Activated naive CD4-positive, alpha-beta T cell treated with anti-CD3 and anti-CD28 coated beads, Interleukin-2, amount 10 ng/mL, durations not matched to agents 7 days and 5 days (primary cell): Measurements from ENCODE around the gene CTNNBIP1.
"Not testable (repeated sequence)": the region's sequence is repeated elsewhere in the genome, so short reads cannot be mapped to it uniquely, and the experiment has no call there.

ENCODE experiments used
- CTCF ChIA-PET: fragments of 350-600 bp; sonication (Branson Sonifier 250); formaldehyde crosslinking; loops from one replicate; lab custom pipeline; 2021; ENCODE audit warnings: antibody characterized with exemption; lab: Charles Lee
- DNase-seq: peaks from one replicate; pipeline ENCODE4 v3.0.0-alpha.2; 2020
- H3K27ac Mint-ChIP-seq: one replicate; pipeline ENCODE4 v1.8.0; 2021; ENCODE audit warnings: mild to moderate bottlenecking, moderate library complexity, mixed read lengths
- H3K27me3 Mint-ChIP-seq: one replicate; pipeline ENCODE4 v1.8.0; 2021; ENCODE audit warnings: mild to moderate bottlenecking, mixed read lengths
- H3K36me3 Mint-ChIP-seq: one replicate; pipeline ENCODE4 v1.8.0; 2021; ENCODE audit warnings: mixed read lengths
- H3K4me1 Mint-ChIP-seq: one replicate; pipeline ENCODE4 v1.8.0; 2021; ENCODE audit warnings: mixed read lengths
- H3K4me3 Mint-ChIP-seq: one replicate; pipeline ENCODE4 v1.8.0; 2021; ENCODE audit warnings: mild to moderate bottlenecking, moderate library complexity, mixed read lengths
- H3K9me3 Mint-ChIP-seq: one replicate; pipeline ENCODE4 v1.8.0; 2021; ENCODE audit warnings: mixed read lengths

The CTNNBIP1 gene

GRCh38 chr1:9822897-9823692, 87.0 kb downstream of the CTNNBIP1 start:
- CTCF ChIA-PET = interaction anchor here (2.7 kb wide), 1 partner anchor 39 kb away, joined by 17 read pairs; no protein-coding TSS in a partner anchor

GRCh38 chr1:9822490-9822889, 87.6 kb downstream of the CTNNBIP1 start:
- Mint-ChIP-seq H3K27ac (peak overlapping the region; percentile 82), H3K27me3 (peaks cover 30% of the 10 kb centered on the region), H3K4me3 (peak overlapping the region; percentile 90), H3K9me3 (no peaks in the 10 kb centered on the region), H3K4me1 (peaks cover 48% of the 10 kb centered on the region), H3K36me3 (peaks cover 13% of the 10 kb centered on the region)
- DNase-seq = no peak
- CTCF ChIA-PET = interaction anchor here (2.7 kb wide), 1 partner anchor 38 kb away, joined by 17 read pairs; no protein-coding TSS in a partner anchor

More at GRCh38 chr1:9822897-9823692, 87.0 kb downstream of the CTNNBIP1 start:
- Mint-ChIP-seq H3K36me3 (peaks cover 13% of the 10 kb centered on the region), H3K9me3 (no peaks in the 10 kb centered on the region), H3K27ac (peak overlapping the region; percentile 82), H3K27me3 (peaks cover 36% of the 10 kb centered on the region), H3K4me1 (peaks cover 53% of the 10 kb centered on the region), H3K4me3 (peak overlapping the region; percentile 90)
- peak; percentile 52 for DNase-seq

- Mint-ChIP-seq H3K27me3 (peaks cover 25% of the 10 kb centered on the region), H3K36me3 (peaks cover 16% of the 10 kb centered on the region), H3K4me3 (peak overlapping the region; percentile 90), H3K27ac (peak overlapping the region; percentile 21), H3K9me3 (no peaks in the 10 kb centered on the region), H3K4me1 (peaks cover 45% of the 10 kb centered on the region)
- no peak for DNase-seq
- CTCF ChIA-PET = interaction anchor here (2.7 kb wide), 1 partner anchor 37 kb away, joined by 17 read pairs; no protein-coding TSS in a partner anchor
These were observed 88.4 kb downstream of the CTNNBIP1 start for GRCh38 chr1:9821710-9822109.

DNA sequence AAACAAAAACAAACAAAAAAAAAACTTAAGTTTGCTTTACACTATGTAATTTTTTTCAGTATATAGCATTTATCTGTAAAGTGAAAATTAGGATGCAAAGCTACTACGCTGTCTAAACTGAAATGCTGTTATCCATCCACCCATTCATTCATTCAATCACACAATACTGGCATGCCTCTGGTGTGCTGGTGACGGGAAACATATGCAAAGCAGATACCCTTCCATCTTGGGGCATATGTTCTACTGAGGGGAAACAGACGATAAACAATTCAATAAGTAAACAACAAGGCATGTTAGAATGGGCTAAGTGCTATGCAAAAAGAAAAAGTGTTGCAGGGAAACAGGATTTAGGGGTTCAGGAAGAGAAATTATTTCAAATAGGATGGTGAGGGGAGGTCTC, 89.5 kb downstream of the CTNNBIP1 start:
- peaks cover 40% of the 10 kb centered on the region for H3K4me1 Mint-ChIP-seq
- H3K4me3 Mint-ChIP-seq = no peak overlapping the region
- H3K36me3 Mint-ChIP-seq = peaks cover 20% of the 10 kb centered on the region
- CTCF ChIA-PET = interaction anchor here (2.7 kb wide), 1 partner anchor 36 kb away, joined by 17 read pairs; no protein-coding TSS in a partner anchor
- H3K27ac Mint-ChIP-seq = no peak overlapping the region
- no peak for DNase-seq
- peaks cover 14% of the 10 kb centered on the region for H3K27me3 Mint-ChIP-seq
- no peaks in the 10 kb centered on the region for H3K9me3 Mint-ChIP-seq

DNA sequence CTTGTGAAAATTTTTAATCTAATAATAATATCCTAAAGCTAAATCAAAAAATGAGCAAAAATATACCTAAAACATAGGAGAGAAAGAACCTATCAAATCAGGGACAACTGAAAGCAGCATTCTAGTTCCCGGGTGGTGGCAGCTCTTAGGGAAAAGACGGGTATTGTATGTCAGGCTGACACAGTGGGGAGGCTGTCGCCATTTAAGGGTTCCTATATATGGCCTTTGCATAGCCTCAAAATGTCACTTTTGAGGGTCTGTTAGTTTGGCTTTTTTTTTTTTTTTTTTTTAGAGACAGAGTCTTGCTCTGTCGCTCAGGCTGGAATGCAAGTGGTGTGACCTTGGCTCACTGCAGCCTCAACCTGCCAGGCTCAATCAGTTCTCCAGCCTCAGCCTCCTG, 92.3 kb downstream of the CTNNBIP1 start:
- no peak overlapping the region for H3K4me3 Mint-ChIP-seq
- CTCF ChIA-PET = interaction anchor here (0.7 to 1.0 kb wide), 4 partner anchors 33 to 202 kb away, joined by 3 to 4 read pairs (median 3); no protein-coding TSS in a partner anchor

GRCh38 chr1:9816199-9816598, 93.9 kb downstream of the CTNNBIP1 start:
- H3K27me3 Mint-ChIP-seq = no peaks in the 10 kb centered on the region
- peaks cover 20% of the 10 kb centered on the region for H3K4me1 Mint-ChIP-seq
- no peaks in the 10 kb centered on the region for H3K9me3 Mint-ChIP-seq
- CTCF ChIA-PET = no interaction called here
- H3K36me3 Mint-ChIP-seq = peaks cover 13% of the 10 kb centered on the region
- DNase-seq = no peak
- H3K27ac Mint-ChIP-seq = no peak overlapping the region
- H3K4me3 Mint-ChIP-seq = no peak overlapping the region

More for the DNA sequence above, 92.3 kb downstream of the CTNNBIP1 start:
- no peak overlapping the region for H3K27ac Mint-ChIP-seq
- peaks cover 30% of the 10 kb centered on the region for H3K4me1 Mint-ChIP-seq
- H3K36me3 Mint-ChIP-seq = peaks cover 19% of the 10 kb centered on the region
- peaks cover under 1% of the 10 kb centered on the region for H3K27me3 Mint-ChIP-seq
- no peaks in the 10 kb centered on the region for H3K9me3 Mint-ChIP-seq
- no peak for DNase-seq

GRCh38 chr1:9815150-9815549, 94.9 kb downstream of the CTNNBIP1 start:
- Mint-ChIP-seq H3K27me3 (no peaks in the 10 kb centered on the region), H3K4me1 (peaks cover 16% of the 10 kb centered on the region), H3K9me3 (no peaks in the 10 kb centered on the region), H3K36me3 (peaks cover 13% of the 10 kb centered on the region), H3K4me3 (no peak overlapping the region), H3K27ac (no peak overlapping the region)
- CTCF ChIA-PET = no interaction called here
- no peak for DNase-seq

GRCh38 chr1:9814619-9815018, 95.5 kb downstream of the CTNNBIP1 start:
- no peaks in the 10 kb centered on the region for H3K27me3 Mint-ChIP-seq
- DNase-seq = no peak
- H3K9me3 Mint-ChIP-seq = no peaks in the 10 kb centered on the region
- CTCF ChIA-PET = no interaction called here
- H3K27ac Mint-ChIP-seq = no peak overlapping the region
- no peak overlapping the region for H3K4me3 Mint-ChIP-seq
- H3K36me3 Mint-ChIP-seq = peaks cover 13% of the 10 kb centered on the region
- peaks cover 15% of the 10 kb centered on the region for H3K4me1 Mint-ChIP-seq

DNA sequence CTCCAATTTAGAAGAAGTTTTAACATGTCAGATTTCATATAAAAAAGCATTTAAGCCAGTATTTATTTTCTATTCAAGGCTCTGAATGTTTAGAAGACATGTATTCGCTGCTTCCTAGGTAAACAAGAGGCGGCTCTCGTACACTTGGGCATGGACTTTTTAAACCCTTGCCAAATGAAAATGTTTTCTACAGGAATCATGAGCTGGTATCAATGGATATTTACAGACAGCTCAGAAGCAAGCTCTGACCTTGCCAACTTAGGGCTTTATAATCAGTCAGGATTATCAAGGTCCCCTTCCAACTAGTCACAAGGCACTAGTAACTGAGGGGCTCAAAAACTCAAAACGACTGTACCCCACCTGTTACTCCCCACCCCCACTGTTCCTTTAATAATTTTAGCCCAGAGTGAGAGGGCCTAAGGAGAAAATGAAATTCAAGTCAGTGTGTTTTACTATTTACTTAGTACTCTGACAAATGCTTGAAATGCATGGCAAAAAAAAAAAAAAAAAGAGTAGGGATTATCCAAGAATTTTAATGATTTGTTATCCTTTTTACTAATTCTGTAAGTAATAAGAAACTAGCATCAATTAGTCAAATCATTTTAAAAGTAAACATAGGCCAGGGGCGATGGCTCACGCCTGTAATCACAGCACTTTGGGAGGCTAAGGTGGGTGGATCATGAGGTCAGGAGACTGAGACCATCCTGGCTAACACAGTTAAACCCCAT, 98.7 kb downstream of the CTNNBIP1 start:
- Mint-ChIP-seq H3K4me3 (no peak overlapping the region), H3K36me3 (peaks cover 20% of the 10 kb centered on the region), H3K27ac (no peak overlapping the region), H3K27me3 (no peaks in the 10 kb centered on the region), H3K4me1 (peaks cover 38% of the 10 kb centered on the region), H3K9me3 (no peaks in the 10 kb centered on the region)
- CTCF ChIA-PET = no interaction called here
- DNase-seq = no peak

- CTCF ChIA-PET = interaction anchor here (1.1 kb wide), 1 partner anchor 30 kb away, joined by 5 read pairs; no protein-coding TSS in a partner anchor
- Mint-ChIP-seq H3K4me3 (no peak overlapping the region), H3K27ac (no peak overlapping the region), H3K9me3 (no peaks in the 10 kb centered on the region), H3K4me1 (peaks cover 49% of the 10 kb centered on the region), H3K36me3 (peaks cover 16% of the 10 kb centered on the region), H3K27me3 (no peaks in the 10 kb centered on the region)
- DNase-seq = no peak
These were observed 101.0 kb downstream of the CTNNBIP1 start for GRCh38 chr1:9809100-9809510.

DNA sequence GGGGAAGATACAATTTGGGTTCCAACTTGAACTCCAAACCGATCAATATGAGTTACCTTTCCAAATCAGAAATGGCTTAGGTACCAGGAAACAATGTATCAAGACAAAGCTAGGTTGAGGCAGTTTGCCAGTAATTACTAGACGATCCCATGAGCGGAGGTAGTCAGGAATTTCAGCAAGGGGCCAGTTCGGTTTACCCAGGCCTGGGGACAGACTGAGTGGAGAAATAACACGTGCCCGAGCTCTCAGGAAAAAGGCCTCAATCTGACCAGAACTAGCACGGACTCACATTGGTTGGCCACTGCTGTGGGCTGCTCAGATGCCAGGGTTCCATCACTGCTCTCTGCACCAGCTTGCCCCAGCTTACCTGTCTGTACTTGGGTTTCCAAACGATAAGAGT, 101.6 kb downstream of the CTNNBIP1 start:
- CTCF ChIA-PET = interaction anchor here (0.6 kb wide), 1 partner anchor 38 kb away, joined by 3 read pairs; no protein-coding TSS in a partner anchor

GRCh38 chr1:9807541-9807940, 102.5 kb downstream of the CTNNBIP1 start:
- Mint-ChIP-seq H3K27me3 (no peaks in the 10 kb centered on the region), H3K9me3 (no peaks in the 10 kb centered on the region), H3K36me3 (peaks cover 20% of the 10 kb centered on the region), H3K27ac (no peak overlapping the region), H3K4me3 (no peak overlapping the region), H3K4me1 (peaks cover 51% of the 10 kb centered on the region)
- CTCF ChIA-PET = no interaction called here
- no peak for DNase-seq

More for the DNA sequence above, 101.6 kb downstream of the CTNNBIP1 start:
- H3K27ac Mint-ChIP-seq = no peak overlapping the region
- H3K4me1 Mint-ChIP-seq = peaks cover 46% of the 10 kb centered on the region
- H3K4me3 Mint-ChIP-seq = no peak overlapping the region
- DNase-seq = no peak
- no peaks in the 10 kb centered on the region for H3K9me3 Mint-ChIP-seq
- H3K27me3 Mint-ChIP-seq = no peaks in the 10 kb centered on the region
- H3K36me3 Mint-ChIP-seq = peaks cover 16% of the 10 kb centered on the region

DNA sequence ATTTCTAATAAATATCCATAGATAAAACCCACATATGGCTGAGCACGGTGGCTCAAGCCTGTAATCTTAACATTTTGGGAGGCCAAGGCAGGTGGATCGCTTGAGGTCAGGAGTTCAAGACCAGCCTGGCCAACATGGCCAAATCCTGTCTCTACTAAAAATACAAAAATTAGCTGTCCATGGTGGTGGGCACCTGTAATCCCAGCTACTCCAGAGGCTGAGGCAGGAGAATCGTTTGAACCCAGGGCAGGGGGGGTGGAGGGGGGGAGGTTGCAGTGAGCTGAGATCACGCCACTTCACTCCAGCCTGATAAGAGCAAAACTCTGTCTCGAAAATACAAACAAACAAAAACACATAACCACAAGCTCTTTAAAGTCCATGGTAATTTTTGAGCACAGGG, 104.1 kb downstream of the CTNNBIP1 start:
- H3K27ac Mint-ChIP-seq, H3K27me3 Mint-ChIP-seq, H3K9me3 Mint-ChIP-seq, H3K4me3 Mint-ChIP-seq, DNase-seq, CTCF ChIA-PET: not testable (repeated sequence)
- H3K36me3 Mint-ChIP-seq = peaks cover 27% of the 10 kb centered on the region
- H3K4me1 Mint-ChIP-seq = peaks cover 66% of the 10 kb centered on the region

DNA sequence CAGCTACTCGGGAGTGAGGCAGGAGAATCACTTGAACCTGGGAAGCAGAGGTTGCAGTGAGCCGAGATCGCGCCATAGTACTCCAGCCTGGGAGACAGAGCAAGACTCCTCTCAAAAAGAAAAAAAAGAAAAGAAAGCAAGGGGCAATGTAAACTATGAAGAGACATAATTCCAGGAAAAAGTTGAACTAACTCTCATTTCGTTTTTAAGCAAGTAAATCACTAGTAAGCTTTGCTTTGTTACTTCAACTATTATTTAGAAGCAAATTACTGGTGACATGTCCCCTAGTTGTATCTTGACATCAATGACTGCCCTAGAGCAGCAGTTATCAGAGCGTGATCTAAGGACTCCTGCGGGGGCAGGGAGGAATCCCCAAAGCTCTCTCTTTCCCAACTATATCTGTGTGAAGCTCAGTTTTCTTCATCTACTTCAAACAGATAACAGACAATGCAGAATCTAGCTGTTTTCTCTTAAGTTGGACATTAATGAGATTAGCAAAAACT, 105.0 kb downstream of the CTNNBIP1 start:
- H3K36me3 Mint-ChIP-seq = peaks cover 26% of the 10 kb centered on the region
- CTCF ChIA-PET = no interaction called here
- no peak overlapping the region for H3K4me3 Mint-ChIP-seq
- no peaks in the 10 kb centered on the region for H3K27me3 Mint-ChIP-seq
- peaks cover 68% of the 10 kb centered on the region for H3K4me1 Mint-ChIP-seq
- H3K9me3 Mint-ChIP-seq = no peaks in the 10 kb centered on the region
- DNase-seq = no peak
- H3K27ac Mint-ChIP-seq = no peak overlapping the region
